K562 (cell line): ENCODE results near the gene VMP1. TPM values are rescaled to one million over a fixed set of nuclear protein-coding genes. Genes with fewer than 3 reads are reported as not detected.

Experiments
- ARHGAP35 ChIP-seq: fragments of 450-650 bp; IDR thresholded peaks from 2 replicates; pipeline ENCODE4 v1.6.1; 2018; ENCODE audit not compliant: partially characterized antibody
- CHCHD3 ChIP-seq: fragments of 250-450 bp; sonication (Bioruptor Pico); IDR thresholded peaks from 2 replicates; pipeline ENCODE4 v2.1.2; 2022; ENCODE audit warnings: mild to moderate bottlenecking
- DNMT1 ChIP-seq: fragments of 450-650 bp; IDR thresholded peaks from 2 replicates; pipeline ENCODE4 v1.6.1; 2016; ENCODE audit warnings: antibody characterized with exemption, mild to moderate bottlenecking
- GABPB1 ChIP-seq: sonication (generic); formaldehyde crosslinking; IDR thresholded peaks from 2 replicates; pipeline ENCODE4 v1.8.0; 2022; ENCODE audit warnings: mild to moderate bottlenecking, missing genetic modification reagents
- GTF2A2 ChIP-seq: IDR thresholded peaks from 2 replicates; pipeline ENCODE4 v1.6.1; 2016; ENCODE audit warnings: mild to moderate bottlenecking, missing genetic modification characterization, missing compliant biosample characterization
- GTF2F1 ChIP-seq: IDR thresholded peaks from 2 replicates; pipeline ENCODE4 v1.6.1; 2011; ENCODE audit warnings: low read depth, low read length, improper control_type of control experiment
- HNRNPLL ChIP-seq: fragments of 200-400 bp; formaldehyde crosslinking; IDR thresholded peaks from 2 replicates; pipeline ENCODE4 v1.6.1; 2017; ENCODE audit warnings: low read length, low read depth, mild to moderate bottlenecking; ENCODE audit not compliant: poor library complexity, severe bottlenecking
- MCM3 ChIP-seq: fragments of 450-650 bp; IDR thresholded peaks from 2 replicates; pipeline ENCODE4 v1.6.1; 2016
- SMC3 ChIP-seq: conservative IDR thresholded peaks from 2 replicates; pipeline ENCODE4 v1.6.1; 2011; ENCODE audit warnings: low read depth, low read length, improper control_type of control experiment; ENCODE audit not compliant: insufficient read depth
- STAT5A ChIP-seq: IDR thresholded peaks from 2 replicates; pipeline ENCODE4 v1.6.1; 2012; ENCODE audit warnings: low read length, inconsistent platforms, borderline replicate concordance
- ZFPM2 ChIP-seq: fragments of 250-450 bp; sonication (Bioruptor Pico); IDR thresholded peaks from 2 replicates; pipeline ENCODE4 v1.5.1; 2022; ENCODE audit warnings: mild to moderate bottlenecking
- polyA plus RNA-seq, 8 experiments: library from polyadenylated mRNA; depleted of rRNA in 4 of 8; stranded (reverse) in 5 of 8; unstranded in 3 of 8; fragments of >200 nt; fragmentation: Nextera tagmentation in 2 of 8; fragmentation: Illumina TruSeq in 1 of 8; extraction: Ambion mirVana in 2 of 8; extraction: Trizol in 1 of 8; gene quantifications; 2 replicates each; pipeline versions ENCODE4 v1.2.1 to v1.2.3, GENCODE V29; 2011 to 2014; ENCODE audit warnings: inconsistent platforms in 1 of 8, missing spikeins in 1 of 8
- total RNA-seq, 7 experiments: library from RNA; depleted of rRNA in 6 of 7; stranded (reverse); fragments of >200 nt in 6 of 7; fragmentation: Illumina TruSeq in 2 of 7; extraction: Trizol in 2 of 7; gene quantifications; 2 replicates each; pipeline versions ENCODE4 v1.2.1 to v1.2.3, GENCODE V29; 2011 to 2021; ENCODE audit warnings: low replicate concordance in 1 of 7
- TF ChIP-seq, protein P1 (sequence below): sonication (generic); formaldehyde crosslinking; IDR thresholded peaks from 2 replicates; pipeline ENCODE4 v1.8.1; 2023; ENCODE audit warnings: mild to moderate bottlenecking, missing genetic modification reagents
- TF ChIP-seq, protein P2 (sequence below): IDR thresholded peaks from 3 replicates; pipeline ENCODE4 v1.6.1; 2011; ENCODE audit warnings: borderline replicate concordance, mild to moderate bottlenecking, moderate library complexity; ENCODE audit not compliant: insufficient read length; ENCODE audit errors: extremely low read depth
- TF ChIP-seq, protein P3 (sequence below): fragments of 250-450 bp; sonication (Bioruptor Pico); IDR thresholded peaks from 2 replicates; pipeline ENCODE4 v1.8.0; 2022; ENCODE audit warnings: moderate library complexity, mild to moderate bottlenecking, inconsistent platforms
- TF ChIP-seq, protein P4 (sequence below): conservative IDR thresholded peaks from 2 replicates; pipeline ENCODE4 v1.6.1; 2011; ENCODE audit warnings: low read depth, mild to moderate bottlenecking, low read length; ENCODE audit not compliant: control insufficient read depth
- TF ChIP-seq, protein P5 (sequence below): fragments of 250-450 bp; sonication (Bioruptor Pico); IDR thresholded peaks from 2 replicates; pipeline ENCODE4 v1.9.0; 2021; ENCODE audit warnings: mild to moderate bottlenecking, inconsistent platforms

VMP1 gene
- total and polyA plus RNA-seq, 9 of the 15 experiments (the other 6 are each of a cell fraction or from before 2014, with no cell fraction given) = 123 to 304 (median 151) TPM

DNA sequence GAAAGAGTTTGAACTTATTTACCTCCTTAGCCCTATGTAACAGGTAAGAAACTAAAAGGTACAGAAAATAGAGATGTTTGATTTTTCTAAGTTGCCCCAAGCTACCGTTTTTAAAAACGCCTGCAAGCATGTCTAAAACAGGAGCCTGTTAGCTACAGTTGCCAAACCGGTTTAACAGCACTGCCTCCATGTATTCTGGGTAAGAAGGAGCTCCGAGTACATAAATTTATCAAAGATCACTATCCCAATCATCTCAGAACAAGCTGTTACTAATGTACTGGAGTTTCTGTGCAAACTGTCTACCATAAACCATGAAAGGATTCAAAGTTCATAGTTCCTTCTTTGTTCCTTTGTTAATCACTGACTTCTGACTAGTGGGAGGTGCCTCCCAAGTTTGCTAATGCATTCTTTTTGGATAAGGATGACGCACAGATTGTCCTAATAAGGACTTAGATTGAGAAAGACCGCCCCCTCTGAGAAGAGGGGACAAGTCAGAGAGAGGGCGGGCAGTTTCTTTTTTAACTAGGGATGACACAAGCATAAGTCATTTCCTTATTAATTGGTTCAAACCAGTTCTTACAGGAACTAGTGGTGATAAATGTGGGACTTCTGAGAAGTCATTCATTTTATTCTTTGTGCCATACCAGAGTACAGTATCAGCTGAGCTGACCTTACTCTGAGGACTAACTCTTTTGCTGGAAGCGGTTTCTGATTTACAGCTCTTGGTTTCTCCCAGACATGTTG, 130.0 kb downstream of the VMP1 start (continued):
- TF ChIP-seq, protein P1, sequence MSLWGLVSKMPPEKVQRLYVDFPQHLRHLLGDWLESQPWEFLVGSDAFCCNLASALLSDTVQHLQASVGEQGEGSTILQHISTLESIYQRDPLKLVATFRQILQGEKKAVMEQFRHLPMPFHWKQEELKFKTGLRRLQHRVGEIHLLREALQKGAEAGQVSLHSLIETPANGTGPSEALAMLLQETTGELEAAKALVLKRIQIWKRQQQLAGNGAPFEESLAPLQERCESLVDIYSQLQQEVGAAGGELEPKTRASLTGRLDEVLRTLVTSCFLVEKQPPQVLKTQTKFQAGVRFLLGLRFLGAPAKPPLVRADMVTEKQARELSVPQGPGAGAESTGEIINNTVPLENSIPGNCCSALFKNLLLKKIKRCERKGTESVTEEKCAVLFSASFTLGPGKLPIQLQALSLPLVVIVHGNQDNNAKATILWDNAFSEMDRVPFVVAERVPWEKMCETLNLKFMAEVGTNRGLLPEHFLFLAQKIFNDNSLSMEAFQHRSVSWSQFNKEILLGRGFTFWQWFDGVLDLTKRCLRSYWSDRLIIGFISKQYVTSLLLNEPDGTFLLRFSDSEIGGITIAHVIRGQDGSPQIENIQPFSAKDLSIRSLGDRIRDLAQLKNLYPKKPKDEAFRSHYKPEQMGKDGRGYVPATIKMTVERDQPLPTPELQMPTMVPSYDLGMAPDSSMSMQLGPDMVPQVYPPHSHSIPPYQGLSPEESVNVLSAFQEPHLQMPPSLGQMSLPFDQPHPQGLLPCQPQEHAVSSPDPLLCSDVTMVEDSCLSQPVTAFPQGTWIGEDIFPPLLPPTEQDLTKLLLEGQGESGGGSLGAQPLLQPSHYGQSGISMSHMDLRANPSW = no peak
- TF ChIP-seq, protein P2, sequence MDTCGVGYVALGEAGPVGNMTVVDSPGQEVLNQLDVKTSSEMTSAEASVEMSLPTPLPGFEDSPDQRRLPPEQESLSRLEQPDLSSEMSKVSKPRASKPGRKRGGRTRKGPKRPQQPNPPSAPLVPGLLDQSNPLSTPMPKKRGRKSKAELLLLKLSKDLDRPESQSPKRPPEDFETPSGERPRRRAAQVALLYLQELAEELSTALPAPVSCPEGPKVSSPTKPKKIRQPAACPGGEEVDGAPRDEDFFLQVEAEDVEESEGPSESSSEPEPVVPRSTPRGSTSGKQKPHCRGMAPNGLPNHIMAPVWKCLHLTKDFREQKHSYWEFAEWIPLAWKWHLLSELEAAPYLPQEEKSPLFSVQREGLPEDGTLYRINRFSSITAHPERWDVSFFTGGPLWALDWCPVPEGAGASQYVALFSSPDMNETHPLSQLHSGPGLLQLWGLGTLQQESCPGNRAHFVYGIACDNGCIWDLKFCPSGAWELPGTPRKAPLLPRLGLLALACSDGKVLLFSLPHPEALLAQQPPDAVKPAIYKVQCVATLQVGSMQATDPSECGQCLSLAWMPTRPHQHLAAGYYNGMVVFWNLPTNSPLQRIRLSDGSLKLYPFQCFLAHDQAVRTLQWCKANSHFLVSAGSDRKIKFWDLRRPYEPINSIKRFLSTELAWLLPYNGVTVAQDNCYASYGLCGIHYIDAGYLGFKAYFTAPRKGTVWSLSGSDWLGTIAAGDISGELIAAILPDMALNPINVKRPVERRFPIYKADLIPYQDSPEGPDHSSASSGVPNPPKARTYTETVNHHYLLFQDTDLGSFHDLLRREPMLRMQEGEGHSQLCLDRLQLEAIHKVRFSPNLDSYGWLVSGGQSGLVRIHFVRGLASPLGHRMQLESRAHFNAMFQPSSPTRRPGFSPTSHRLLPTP = no peak
- TF ChIP-seq ZFPM2 = no peak
- TF ChIP-seq, protein P3, sequence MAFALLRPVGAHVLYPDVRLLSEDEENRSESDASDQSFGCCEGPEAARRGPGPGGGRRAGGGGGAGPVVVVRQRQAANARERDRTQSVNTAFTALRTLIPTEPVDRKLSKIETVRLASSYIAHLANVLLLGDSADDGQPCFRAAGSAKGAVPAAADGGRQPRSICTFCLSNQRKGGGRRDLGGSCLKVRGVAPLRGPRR (CRISPR knock-in tag) = 0 out of 2 replicates have a peak, but pooled peaks have one; percentile 36
- TF ChIP-seq, protein P4, sequence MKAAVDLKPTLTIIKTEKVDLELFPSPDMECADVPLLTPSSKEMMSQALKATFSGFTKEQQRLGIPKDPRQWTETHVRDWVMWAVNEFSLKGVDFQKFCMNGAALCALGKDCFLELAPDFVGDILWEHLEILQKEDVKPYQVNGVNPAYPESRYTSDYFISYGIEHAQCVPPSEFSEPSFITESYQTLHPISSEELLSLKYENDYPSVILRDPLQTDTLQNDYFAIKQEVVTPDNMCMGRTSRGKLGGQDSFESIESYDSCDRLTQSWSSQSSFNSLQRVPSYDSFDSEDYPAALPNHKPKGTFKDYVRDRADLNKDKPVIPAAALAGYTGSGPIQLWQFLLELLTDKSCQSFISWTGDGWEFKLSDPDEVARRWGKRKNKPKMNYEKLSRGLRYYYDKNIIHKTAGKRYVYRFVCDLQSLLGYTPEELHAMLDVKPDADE = 0 out of 2 replicates have a peak, but pooled peaks have one; percentile 2
- TF ChIP-seq DNMT1 = no peak
- peak; percentile 91 for TF ChIP-seq STAT5A
- TF ChIP-seq, protein P5, sequence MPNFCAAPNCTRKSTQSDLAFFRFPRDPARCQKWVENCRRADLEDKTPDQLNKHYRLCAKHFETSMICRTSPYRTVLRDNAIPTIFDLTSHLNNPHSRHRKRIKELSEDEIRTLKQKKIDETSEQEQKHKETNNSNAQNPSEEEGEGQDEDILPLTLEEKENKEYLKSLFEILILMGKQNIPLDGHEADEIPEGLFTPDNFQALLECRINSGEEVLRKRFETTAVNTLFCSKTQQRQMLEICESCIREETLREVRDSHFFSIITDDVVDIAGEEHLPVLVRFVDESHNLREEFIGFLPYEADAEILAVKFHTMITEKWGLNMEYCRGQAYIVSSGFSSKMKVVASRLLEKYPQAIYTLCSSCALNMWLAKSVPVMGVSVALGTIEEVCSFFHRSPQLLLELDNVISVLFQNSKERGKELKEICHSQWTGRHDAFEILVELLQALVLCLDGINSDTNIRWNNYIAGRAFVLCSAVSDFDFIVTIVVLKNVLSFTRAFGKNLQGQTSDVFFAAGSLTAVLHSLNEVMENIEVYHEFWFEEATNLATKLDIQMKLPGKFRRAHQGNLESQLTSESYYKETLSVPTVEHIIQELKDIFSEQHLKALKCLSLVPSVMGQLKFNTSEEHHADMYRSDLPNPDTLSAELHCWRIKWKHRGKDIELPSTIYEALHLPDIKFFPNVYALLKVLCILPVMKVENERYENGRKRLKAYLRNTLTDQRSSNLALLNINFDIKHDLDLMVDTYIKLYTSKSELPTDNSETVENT (CRISPR knock-in tag) = no peak
- TF ChIP-seq CHCHD3 (CRISPR knock-in tag) = no peak
- no peak for TF ChIP-seq SMC3
- TF ChIP-seq GTF2F1 = peak; percentile 87; the same call in 1 of the 2 replicates
- no peak for TF ChIP-seq ARHGAP35
- TF ChIP-seq GABPB1 (CRISPR knock-in tag) = 0 out of 2 replicates have a peak, but pooled peaks have one; percentile 22
- no peak for TF ChIP-seq MCM3
- no peak for TF ChIP-seq HNRNPLL
- peak; percentile 0; the same call in 1 of the 2 replicates for TF ChIP-seq GTF2A2 (tag)
